Measurements from ENCODE around the gene ALDH5A1. TPM values are rescaled to one million over a fixed set of nuclear protein-coding genes. Genes with fewer than 3 reads are reported as not detected.

The ALDH5A1 gene
- total and polyA plus RNA-seq, 2 of the 13 experiments (the other 11 are each of a cell fraction or from before 2014, with no cell fraction given) = 12.8 to 32.5 TPM

- no peak for TF ChIP-seq REL (CRISPR knock-in tag; conservative IDR thresholded peaks at IDR 0.05)
- TF ChIP-seq ZNF790 (CRISPR knock-in tag; IDR thresholded peaks at IDR 0.05; ENCODE audit: borderline replicate concordance) = peak; percentile 22; the same call in 1 of the 2 replicates
- no peak for TF ChIP-seq POGK (CRISPR knock-in tag; conservative IDR thresholded peaks at IDR 0.05)
- TF ChIP-seq ZNF839 (CRISPR knock-in tag; IDR thresholded peaks at IDR 0.05; ENCODE audit: borderline replicate concordance) = no peak
- 0 out of 2 replicates have a peak, but pooled peaks have one; percentile 36 for TF ChIP-seq SP140L (CRISPR knock-in tag; IDR thresholded peaks at IDR 0.05; ENCODE audit: borderline replicate concordance)
- TF ChIP-seq ZNF335 (CRISPR knock-in tag; IDR thresholded peaks at IDR 0.05) = no peak
- peak; percentile 70 for TF ChIP-seq UBTF (CRISPR knock-in tag; IDR thresholded peaks at IDR 0.05)
- TF ChIP-seq THRA (CRISPR knock-in tag; IDR thresholded peaks at IDR 0.05; ENCODE audit: borderline replicate concordance) = peak; percentile 58; the same call in 1 of the 2 replicates
- no peak for TF ChIP-seq ZNF780A (CRISPR knock-in tag; IDR thresholded peaks at IDR 0.05)
- TF ChIP-seq IRF9 (CRISPR knock-in tag; IDR thresholded peaks at IDR 0.05; ENCODE audit: borderline replicate concordance) = 0 out of 2 replicates have a peak, but pooled peaks have one; percentile 41
- no peak for TF ChIP-seq PPARG (CRISPR knock-in tag; conservative IDR thresholded peaks at IDR 0.05)
- peak; percentile 53; the same call in 1 of the 2 replicates for TF ChIP-seq HNF4G (IDR thresholded peaks at IDR 0.05; ENCODE audit: borderline replicate concordance, low read depth, low read length)
- no peak for TF ChIP-seq HNF4G (CRISPR knock-in tag; IDR thresholded peaks at IDR 0.05; ENCODE audit: borderline replicate concordance, low read depth)
- TF ChIP-seq TARDBP (CRISPR knock-in tag; IDR thresholded peaks at IDR 0.05) = 0 out of 2 replicates have a peak, but pooled peaks have one; percentile 47
- TF ChIP-seq IKZF5 (CRISPR knock-in tag; IDR thresholded peaks at IDR 0.05) = peak; percentile 91
- peak; percentile 82 for TF ChIP-seq PHF21A (CRISPR knock-in tag; IDR thresholded peaks at IDR 0.05)
- TF ChIP-seq ZBTB2 (CRISPR knock-in tag; IDR thresholded peaks at IDR 0.05; ENCODE audit: low read depth) = no peak
Measured at GRCh38 chr6:24504649-24505586, 10.1 kb downstream of the ALDH5A1 start (continued).

All from HepG2 (cell line).